Myometrial cell (primary cell): ENCODE data around the gene TRIM56. TPM values are rescaled to one million over a fixed set of nuclear protein-coding genes. Genes with fewer than 3 reads are reported as not detected.

Experiments used
- total RNA-seq: library from RNA; depleted of rRNA; stranded (reverse); fragments of >200 nt; gene quantifications from 2 replicates; pipeline ENCODE4 v1.2.3, GENCODE V29; 2015

The TRIM56 gene
- total RNA-seq, result 9.2 and 11.2 TPM in 2 replicates

DNA sequence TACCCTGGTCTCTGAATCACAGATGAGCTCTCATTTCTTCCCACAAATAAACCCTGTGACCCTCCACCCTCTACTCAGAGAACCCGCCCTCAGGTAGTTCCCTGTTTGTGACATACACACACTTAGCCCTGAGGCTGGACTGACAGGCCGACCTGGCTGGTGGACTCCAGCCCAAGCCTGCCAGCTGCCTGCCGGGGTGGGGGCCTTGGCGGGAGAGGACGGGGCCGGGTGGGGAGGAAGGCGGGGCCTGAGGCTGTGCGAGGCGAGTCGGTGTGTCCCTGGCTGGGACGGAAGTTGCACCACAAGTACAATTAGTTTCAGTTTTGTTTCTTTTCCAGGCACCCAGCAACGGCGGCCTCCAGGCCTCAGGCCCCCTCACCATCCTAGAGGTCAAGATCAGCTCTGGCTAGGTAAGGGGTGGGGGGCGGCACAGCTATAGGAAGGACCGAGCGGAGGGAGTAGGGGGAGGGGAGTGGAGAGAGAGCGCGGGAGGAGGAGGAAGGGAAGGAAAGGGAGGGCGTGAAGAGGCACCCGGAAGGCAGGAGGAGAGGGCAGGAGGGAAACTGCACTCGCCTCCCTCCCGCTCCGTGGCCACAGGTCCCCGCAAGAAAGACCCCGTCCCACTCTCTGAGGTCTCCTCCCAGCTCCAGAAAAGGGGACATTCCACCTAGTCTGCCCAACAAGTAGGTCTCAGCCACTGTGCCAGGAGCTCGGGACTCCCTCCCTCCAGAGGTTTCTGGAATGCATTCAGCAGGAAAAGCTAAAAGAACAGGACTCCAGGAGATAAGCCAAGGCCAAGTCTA, at the start of gene TRIM56:
TRIM56 (plus strand) TSS at position 320 of the 803 bp plus-strand sequence. CDS start 1,832 bp downstream, outside the sequence.

DNA sequence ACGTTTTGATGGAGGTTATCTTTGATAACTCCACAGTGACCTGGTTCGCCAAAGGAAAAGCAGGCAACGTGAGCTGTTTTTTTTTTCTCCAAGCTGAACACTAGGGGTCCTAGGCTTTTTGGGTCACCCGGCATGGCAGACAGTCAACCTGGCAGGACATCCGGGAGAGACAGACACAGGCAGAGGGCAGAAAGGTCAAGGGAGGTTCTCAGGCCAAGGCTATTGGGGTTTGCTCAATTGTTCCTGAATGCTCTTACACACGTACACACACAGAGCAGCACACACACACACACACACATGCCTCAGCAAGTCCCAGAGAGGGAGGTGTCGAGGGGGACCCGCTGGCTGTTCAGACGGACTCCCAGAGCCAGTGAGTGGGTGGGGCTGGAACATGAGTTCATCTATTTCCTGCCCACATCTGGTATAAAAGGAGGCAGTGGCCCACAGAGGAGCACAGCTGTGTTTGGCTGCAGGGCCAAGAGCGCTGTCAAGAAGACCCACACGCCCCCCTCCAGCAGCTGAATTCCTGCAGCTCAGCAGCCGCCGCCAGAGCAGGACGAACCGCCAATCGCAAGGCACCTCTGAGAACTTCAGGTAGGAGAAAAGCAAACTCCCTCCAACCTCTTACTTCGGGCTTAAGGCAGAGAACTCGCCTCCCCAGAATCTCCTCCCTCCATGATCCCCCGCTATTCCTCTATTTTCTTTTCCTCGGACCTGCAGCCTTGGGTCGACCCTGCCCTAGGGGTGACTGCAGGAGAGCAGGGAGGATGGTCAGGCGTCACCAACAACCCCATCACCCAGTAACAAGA, 41.6 kb downstream of the TRIM56 start, which contains the start of gene SERPINE1:
SERPINE1 (plus strand) TSS at position 454 of the 809 bp plus-strand sequence. CDS start 1,290 bp downstream, outside the sequence.

Other genes starting within 250 kb of the TRIM56 start
- gene SLC12A9, start 232.8 kb upstream of the TRIM56 start, total RNA-seq, result 17.2 and 25.7 TPM in 2 replicates
- gene TRIP6, start 218.1 kb upstream of the TRIM56 start, total RNA-seq, result 140 and 172 TPM in 2 replicates
- 60.1 and 105 TPM in 2 replicates for gene SRRT, start 210.4 kb upstream of the TRIM56 start, total RNA-seq
- 11.2 and 14.7 TPM in 2 replicates for gene UFSP1, start 195.8 kb upstream of the TRIM56 start, total RNA-seq
- gene ACHE, start 189.6 kb upstream of the TRIM56 start, total RNA-seq, result not detected in 2 replicates
- gene MUC3A, start 135.9 kb upstream of the TRIM56 start, total RNA-seq, result not detected in 2 replicates
- gene MUC12, start 115.9 kb upstream of the TRIM56 start, total RNA-seq, result 5.5 and 11.2 TPM in 2 replicates
- gene MUC17, start 65.4 kb upstream of the TRIM56 start, total RNA-seq, result not detected in 2 replicates
- 1,908 and 2,020 TPM in 2 replicates for gene SERPINE1, start 41.6 kb downstream of the TRIM56 start, total RNA-seq
- gene AP1S1, start 69.0 kb downstream of the TRIM56 start, total RNA-seq, result 274 and 306 TPM in 2 replicates
- 0.53 and 1.2 TPM in 2 replicates for gene VGF, start 80.1 kb downstream of the TRIM56 start, total RNA-seq
- not detected in 2 replicates for gene NAT16, start 94.8 kb downstream of the TRIM56 start, total RNA-seq
- gene MOGAT3, start 115.6 kb downstream of the TRIM56 start, total RNA-seq, result not detected in 2 replicates
- 111 and 114 TPM in 2 replicates for gene PLOD3, start 132.1 kb downstream of the TRIM56 start, total RNA-seq
- 136 and 174 TPM in 2 replicates for gene ZNHIT1, start 132.7 kb downstream of the TRIM56 start, total RNA-seq
- 3.5 and 4.9 TPM in 2 replicates for gene CLDN15, start 152.3 kb downstream of the TRIM56 start, total RNA-seq
- 232 and 308 TPM in 2 replicates for gene FIS1, start 159.6 kb downstream of the TRIM56 start, total RNA-seq
- gene IFT22, start 236.3 kb downstream of the TRIM56 start, total RNA-seq, result 48.4 and 52.8 TPM in 2 replicates